HG03457 (cell line): Measurements from ENCODE around the gene MTAP.

Source experiments
- ATAC-seq: cut with Tn5 transposase; IDR thresholded peaks from one replicate; pipeline ENCODE4 v1.9.1; 2021; ENCODE audit warnings: moderate number of reproducible peaks; ENCODE audit not compliant: unreplicated experiment

Gene MTAP

DNA sequence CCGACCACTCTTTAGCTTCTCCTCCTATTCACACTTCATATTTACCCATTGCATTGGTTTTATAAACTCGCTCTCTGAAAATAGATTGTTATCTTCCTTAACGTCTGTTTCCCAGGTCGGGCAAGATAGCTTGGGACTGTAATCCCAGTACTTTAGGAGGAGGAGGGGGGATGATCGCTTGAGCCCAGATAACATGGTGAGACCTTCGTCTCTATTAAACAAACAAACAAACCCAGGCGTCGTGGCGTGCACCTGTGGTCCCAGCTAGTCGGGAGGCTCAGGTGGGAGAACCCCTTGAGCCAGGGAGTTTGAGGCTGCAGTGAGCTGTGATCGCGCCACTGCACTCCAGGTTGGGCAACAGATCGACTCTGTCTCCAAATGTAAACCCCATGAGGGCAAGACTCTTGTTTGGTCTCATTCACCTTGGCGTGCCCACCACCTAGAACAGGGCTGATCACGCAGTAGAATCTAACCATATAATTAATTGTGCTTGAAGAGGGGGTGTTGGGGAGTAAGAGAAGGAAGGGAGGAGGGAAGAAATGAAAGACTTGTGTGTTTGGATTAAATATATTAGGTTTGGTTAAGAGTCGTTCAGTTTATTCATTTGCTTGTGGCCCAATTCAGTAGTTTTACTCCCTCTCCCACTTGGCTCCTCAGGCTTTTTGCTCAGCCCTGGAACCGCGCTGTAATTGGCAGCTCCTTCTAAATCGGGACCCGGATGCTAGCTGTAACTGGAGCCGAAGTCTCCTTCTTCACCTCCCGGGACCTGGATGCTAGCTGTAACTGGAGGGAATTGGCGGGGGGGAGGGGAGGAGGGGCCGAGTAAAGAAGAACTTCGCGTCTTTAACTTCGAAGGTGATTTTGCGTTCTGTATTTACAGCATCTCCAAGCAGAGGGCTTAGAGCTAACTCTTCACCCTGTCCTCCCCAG, 166.8 kb downstream of the MTAP start:
- ATAC-seq, result no peak

GRCh38 chr9:21969951-21970799, 167.7 kb downstream of the MTAP start:
- no peak for ATAC-seq

DNA sequence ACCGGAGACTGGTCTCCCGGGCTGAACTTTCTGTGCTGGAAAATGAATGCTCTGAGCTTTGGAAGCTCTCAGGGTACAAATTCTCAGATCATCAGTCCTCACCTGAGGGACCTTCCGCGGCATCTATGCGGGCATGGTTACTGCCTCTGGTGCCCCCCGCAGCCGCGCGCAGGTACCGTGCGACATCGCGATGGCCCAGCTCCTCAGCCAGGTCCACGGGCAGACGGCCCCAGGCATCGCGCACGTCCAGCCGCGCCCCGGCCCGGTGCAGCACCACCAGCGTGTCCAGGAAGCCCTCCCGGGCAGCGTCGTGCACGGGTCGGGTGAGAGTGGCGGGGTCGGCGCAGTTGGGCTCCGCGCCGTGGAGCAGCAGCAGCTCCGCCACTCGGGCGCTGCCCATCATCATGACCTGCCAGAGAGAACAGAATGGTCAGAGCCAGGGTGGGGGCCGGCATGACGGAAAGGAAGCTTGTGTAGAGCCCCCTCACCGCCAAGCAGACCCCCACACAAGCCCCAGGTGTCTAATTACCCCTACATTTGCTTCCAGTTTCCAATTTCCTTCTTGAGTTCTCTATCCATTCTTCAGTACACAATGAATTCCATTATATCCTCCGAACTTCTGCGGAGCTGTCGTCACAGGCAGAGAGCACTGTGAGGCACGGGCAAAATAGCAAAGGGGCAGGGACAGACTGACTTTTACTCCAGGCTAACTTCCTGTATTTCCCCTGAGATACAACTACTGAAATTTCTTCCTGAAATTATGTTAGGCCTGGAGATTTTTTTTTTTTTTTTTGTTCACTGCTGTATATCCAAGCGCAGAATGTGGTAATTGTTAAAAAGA, 168.6 kb downstream of the MTAP start:
- no peak for ATAC-seq

GRCh38 chr9:21972361-21972760, 169.9 kb downstream of the MTAP start:
- no peak for ATAC-seq

DNA sequence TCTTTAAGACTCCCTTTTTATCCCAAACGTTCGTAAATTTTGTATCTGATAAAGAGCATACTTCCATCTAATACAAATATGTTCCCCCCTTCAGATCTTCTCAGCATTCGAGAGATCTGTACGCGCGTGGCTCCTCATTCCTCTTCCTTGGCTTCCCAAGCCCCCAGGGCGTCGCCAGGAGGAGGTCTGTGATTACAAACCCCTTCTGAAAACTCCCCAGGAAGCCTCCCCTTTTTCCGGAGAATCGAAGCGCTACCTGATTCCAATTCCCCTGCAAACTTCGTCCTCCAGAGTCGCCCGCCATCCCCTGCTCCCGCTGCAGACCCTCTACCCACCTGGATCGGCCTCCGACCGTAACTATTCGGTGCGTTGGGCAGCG, 171.9 kb downstream of the MTAP start:
- no peak for ATAC-seq

GRCh38 chr9:21974722-21975409, 172.4 kb downstream of the MTAP start:
- ATAC-seq, result peak; percentile 53

DNA sequence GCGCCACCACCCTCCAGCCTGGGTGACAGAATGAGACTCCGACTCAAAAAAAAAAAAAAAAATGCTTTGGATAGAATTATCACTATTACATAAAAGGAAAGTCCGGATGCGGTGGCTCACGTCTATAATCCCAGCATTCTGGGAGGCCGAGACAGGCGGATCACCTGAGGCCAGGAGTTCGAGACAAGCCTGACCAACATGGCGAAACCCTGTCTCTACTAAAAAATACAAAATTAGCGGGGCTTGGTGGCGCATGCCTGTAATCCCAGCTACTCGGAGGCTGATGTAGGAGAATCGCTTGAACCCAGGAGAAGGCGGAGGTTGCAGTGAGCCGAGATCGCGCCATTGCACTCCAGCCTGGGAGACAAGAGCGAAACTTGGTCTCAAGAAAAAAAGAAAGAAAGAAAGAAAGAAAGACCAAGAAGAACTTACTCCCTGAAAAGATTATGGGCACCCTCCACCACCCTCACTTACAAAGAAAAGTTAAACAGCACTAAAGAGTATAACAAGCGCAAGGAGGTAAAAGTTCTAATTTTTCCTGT, 174.0 kb downstream of the MTAP start:
- ATAC-seq, result no peak

- ATAC-seq, result no peak
These were observed 180.0 kb downstream of the MTAP start for GRCh38 chr9:21982391-21982790.

- ATAC-seq, result no peak
These were observed 180.6 kb downstream of the MTAP start for GRCh38 chr9:21982861-21983560.

DNA sequence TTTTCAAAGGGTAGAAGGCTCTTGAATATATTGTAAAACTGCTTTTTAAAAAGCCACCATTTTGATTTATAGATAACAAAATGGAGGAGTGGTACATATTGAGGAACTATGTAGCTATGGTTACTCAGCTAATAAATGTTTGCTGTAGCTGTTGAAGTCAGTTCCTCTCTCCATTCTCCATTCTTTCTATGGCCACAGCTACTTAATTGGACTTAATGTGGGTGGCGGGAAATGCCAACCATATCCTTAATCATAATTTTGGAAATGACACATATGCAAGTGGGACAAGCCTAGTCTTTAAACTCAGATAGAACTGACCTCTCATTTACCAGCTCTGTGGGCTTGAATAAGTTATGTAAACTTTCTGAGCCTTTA, 181.1 kb downstream of the MTAP start:
- ATAC-seq, result no peak

GRCh38 chr9:21984101-21984500, 181.7 kb downstream of the MTAP start:
- ATAC-seq, result no peak

DNA sequence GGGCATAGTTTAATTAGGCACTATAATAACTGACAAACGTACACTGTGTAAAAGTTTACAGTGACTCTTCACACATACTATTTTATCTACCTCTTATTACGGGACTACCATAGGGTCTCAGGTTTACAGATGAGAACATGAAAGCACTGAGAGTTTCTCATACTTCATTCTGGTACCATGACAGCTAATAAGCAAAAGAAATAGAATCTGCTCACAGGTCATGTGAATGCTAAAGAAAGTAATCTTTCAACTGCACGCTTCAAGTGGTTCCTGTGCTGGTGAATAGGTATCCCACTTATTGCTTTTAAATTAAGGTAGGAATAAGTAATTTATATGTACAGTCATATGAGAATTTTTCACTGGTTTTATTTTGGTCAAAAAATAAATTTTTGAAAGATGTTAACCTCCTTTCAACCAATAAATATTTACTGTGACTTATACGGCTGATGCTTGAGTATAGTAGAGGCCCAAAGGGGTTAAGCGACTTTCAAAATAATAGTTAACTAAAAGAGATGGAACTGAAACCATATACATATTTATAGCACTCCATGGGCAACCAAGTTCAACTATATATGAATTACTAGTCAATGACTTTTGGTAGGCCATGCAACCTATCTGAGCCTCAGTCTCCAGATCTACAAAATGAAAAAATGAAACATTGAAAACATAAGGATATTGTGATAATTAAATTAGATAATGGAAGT, 183.7 kb downstream of the MTAP start:
- ATAC-seq, result peak; percentile 67
